SK-N-SH (cell line): ENCODE measurements around the gene STXBP1. TPM values are rescaled to one million over a fixed set of nuclear protein-coding genes. Genes with fewer than 3 reads are reported as not detected.
A peak's percentile ranks its signal among the peaks of the same experiment; 100 is the strongest.

Experiments
- CTCF ChIA-PET: fragments of 300-600, 350-600 bp; formaldehyde crosslinking; extraction: SDS; loops from one replicate; lab custom pipeline; 2021; lab: Yijun Ruan, JAX
- POLR2A ChIA-PET: fragments of 350-600 bp; sonication (Branson Sonifier 250); formaldehyde crosslinking; extraction: SDS; loops from one replicate; lab custom pipeline; 2020; ENCODE audit warnings: antibody characterized with exemption, inconsistent platforms; lab: Yijun Ruan, JAX
- DNase-seq: peaks from one replicate; pipeline ENCODE4 v3.0.0; 2012
- H2AFZ ChIP-seq: fragments of 200-600 bp; sonication (generic); 2 replicates; pipeline ENCODE4 v1.8.1; 2016; ENCODE audit warnings: antibody characterized with exemption, mild to moderate bottlenecking, low read depth
- H3F3A ChIP-seq: fragments of 200-600 bp; sonication (generic); replicated peaks from 2 replicates; pipeline ENCODE3; 2016; ENCODE audit warnings: antibody characterized with exemption, mild to moderate bottlenecking; ENCODE audit not compliant: insufficient read depth
- H3K27ac ChIP-seq, 2 experiments: fragments of 200-500 bp in 1 of 2; fragments of 200-600 bp in 1 of 2; sonication (Bioruptor generic) in 1 of 2; sonication (generic), shearing (Covaris generic) in 1 of 2; 2 replicates each; pipeline versions ENCODE4 v1.5.1 to v1.6.1; 2014 to 2016; ENCODE audit warnings: low read depth in 2 of 2, inconsistent platforms in 1 of 2, low read length in 1 of 2, mild to moderate bottlenecking in 1 of 2, mixed read lengths in 1 of 2
- H3K27me3 ChIP-seq: fragments of 200-600 bp; sonication (generic), shearing (Covaris generic); 2 replicates; pipeline ENCODE4 v1.6.1; 2016; ENCODE audit warnings: mixed run types; ENCODE audit not compliant: insufficient read depth
- H3K36me3 ChIP-seq, 2 experiments: fragments of 200-500 bp in 1 of 2; fragments of 200-600 bp in 1 of 2; sonication (Bioruptor generic) in 1 of 2; sonication (generic) in 1 of 2; replicated peaks in 1 of 2; 2 replicates each; pipeline versions ENCODE3 to v1.5.1; 2014 to 2016; ENCODE audit warnings: low read length in 1 of 2, mild to moderate bottlenecking in 1 of 2; ENCODE audit not compliant: insufficient read depth in 2 of 2, control insufficient read depth in 1 of 2
- H3K4me1 ChIP-seq, 2 experiments: fragments of 200-500 bp in 1 of 2; fragments of 200-600 bp in 1 of 2; sonication (Bioruptor generic) in 1 of 2; sonication (generic), shearing (Covaris generic) in 1 of 2; 2 replicates each; pipeline versions ENCODE4 v1.5.1 to v1.6.1; 2014 to 2016; ENCODE audit warnings: low read depth in 1 of 2, low read length in 1 of 2, mixed run types in 1 of 2; ENCODE audit not compliant: insufficient read depth in 2 of 2, control insufficient read depth in 1 of 2
- H3K4me2 ChIP-seq: fragments of 200-600 bp; sonication (generic), shearing (Covaris generic); 2 replicates; pipeline ENCODE4 v1.6.1; 2017; ENCODE audit warnings: mixed run types
- H3K4me3 ChIP-seq, 2 experiments: fragments of 200-500 bp in 1 of 2; fragments of 200-600 bp in 1 of 2; sonication (Bioruptor generic) in 1 of 2; sonication (generic), shearing (Covaris generic) in 1 of 2; 2 replicates each; pipeline versions ENCODE4 v1.5.1 to v1.8.1; 2014 to 2016; ENCODE audit warnings: low read depth in 2 of 2, inconsistent platforms in 1 of 2, low read length in 1 of 2, mild to moderate bottlenecking in 1 of 2, mixed read lengths in 1 of 2, moderate library complexity in 1 of 2
- H3K79me2 ChIP-seq: fragments of 200-600 bp; sonication (generic); 2 replicates; pipeline ENCODE4 v1.8.1; 2017; ENCODE audit warnings: mild to moderate bottlenecking; ENCODE audit not compliant: insufficient read depth
- H3K9ac ChIP-seq: fragments of 200-600 bp; sonication (generic); 2 replicates; pipeline ENCODE4 v1.6.1; 2017; ENCODE audit warnings: mixed run types
- H3K9me2 ChIP-seq: fragments of 200-600 bp; sonication (generic); 2 replicates; pipeline ENCODE4 v1.6.1; 2017; ENCODE audit warnings: mixed run types
- H3K9me3 ChIP-seq: fragments of 200-600 bp; sonication (generic); 2 replicates; pipeline ENCODE4 v1.6.1; 2017; ENCODE audit warnings: mixed run types, mild to moderate bottlenecking, moderate library complexity
- H4K20me1 ChIP-seq: fragments of 200-600 bp; sonication (generic); 2 replicates; pipeline ENCODE4 v1.6.1; 2017; ENCODE audit warnings: mild to moderate bottlenecking, mixed run types; ENCODE audit not compliant: insufficient read depth
- EP300 ChIP-seq, 2 experiments: IDR thresholded peaks; 2 replicates each; pipeline versions ENCODE4 v1.4.0 to v1.6.1; 2012; ENCODE audit warnings: borderline replicate concordance in 1 of 2, low read depth in 1 of 2, low read length in 1 of 2
- EZH2phosphoT487 ChIP-seq: fragments of 200-600 bp; sonication (generic); IDR thresholded peaks from 2 replicates; pipeline ENCODE4 v1.6.1; 2017; ENCODE audit warnings: low read depth, mixed run types, mild to moderate bottlenecking, antibody characterized with exemption, moderate library complexity, borderline replicate concordance
- FOSL2 ChIP-seq: IDR thresholded peaks from 2 replicates; pipeline ENCODE4 v1.4.0; 2012; ENCODE audit warnings: low read depth, mild to moderate bottlenecking, moderate library complexity, borderline replicate concordance
- JUND ChIP-seq: IDR thresholded peaks from 2 replicates; pipeline ENCODE4 v1.4.0; 2012
- MEF2A ChIP-seq: IDR thresholded peaks from 2 replicates; pipeline ENCODE4 v1.4.0; 2012; ENCODE audit warnings: low read depth, borderline replicate concordance
- POLR2AphosphoS5 ChIP-seq: IDR thresholded peaks from 2 replicates; pipeline ENCODE4 v1.6.1; 2012; ENCODE audit warnings: low read depth, low read length
- RAD21 ChIP-seq: IDR thresholded peaks from 2 replicates; pipeline ENCODE4 v1.6.1; 2012; ENCODE audit warnings: mild to moderate bottlenecking, low read length
- SMC3 ChIP-seq: IDR thresholded peaks from 2 replicates; pipeline ENCODE4 v1.6.1; 2012; ENCODE audit warnings: low read depth, low read length, improper control_type of control experiment
- ZBTB33 ChIP-seq: IDR thresholded peaks from 2 replicates; pipeline ENCODE4 v1.4.0; 2012; ENCODE audit warnings: low read depth, borderline replicate concordance
- WGBS: methylation state at CpG from one replicate; pipeline ENCODE4 v1.1.6; 2017; ENCODE audit warnings: low lambda C conversion rate; 5-methylcytosine and 5-hydroxymethylcytosine counted together
- polyA plus RNA-seq, 3 experiments: library from polyadenylated mRNA; depleted of rRNA; stranded (reverse); fragments of >200 nt; gene quantifications; 2 replicates each; pipeline ENCODE4 v1.2.3, GENCODE V29; 2012
- TF ChIP-seq, protein P1 (sequence below): fragments of 200-600 bp; sonication (generic); IDR thresholded peaks from 2 replicates; pipeline ENCODE4 v1.6.1; 2017; ENCODE audit warnings: antibody characterized with exemption, mild to moderate bottlenecking, moderate library complexity
- TF ChIP-seq, protein P2 (sequence below): IDR thresholded peaks from 2 replicates; pipeline ENCODE4 v1.4.0; 2012; ENCODE audit warnings: low read depth, borderline replicate concordance
- TF ChIP-seq, protein P3 (sequence below): IDR thresholded peaks from 2 replicates; pipeline ENCODE4 v1.6.1; 2012; ENCODE audit warnings: mild to moderate bottlenecking, low read depth, low read length, moderate library complexity

STXBP1 gene
- polyA plus RNA-seq, 1 of the 3 experiments (the other 2 are of a cell fraction), result 44.3 TPM

- POLR2A ChIA-PET, result interaction anchor here (1.3 kb wide), 1 partner anchor 29 kb away, joined by 5 read pairs; the partner anchor contains the start of gene TOR2A
- Histone ChIP-seq H3K4me2 (no peak overlapping the region), H3K27me3 (no peaks in the 10 kb centered on the region), H3K79me2 (no peaks in the 10 kb centered on the region), H3K4me1 (peaks cover 0 to 28% of the 10 kb centered on the region in 2 experiments; a peak in 1 of 4 replicates), H3K36me3 (no peaks in the 10 kb centered on the region), H3K9ac (no peak overlapping the region), H3K4me3 (no peak overlapping the region), H3F3A (no peaks in the 10 kb centered on the region), H3K9me2 (no peaks in the 10 kb centered on the region), H3K9me3 (no peaks in the 10 kb centered on the region), H3K27ac (peak overlapping the region in 1 of 2 experiments; percentile 23; a peak in 1 of 4 replicates), H4K20me1 (no peaks in the 10 kb centered on the region), H2AFZ (no peak overlapping the region)
- DNase-seq, result peak; percentile 62
- CTCF ChIA-PET, result interaction anchor here (0.7 to 3.7 kb wide), 6 partner anchors 29 to 168 kb away, joined by 3 to 14 read pairs (median 3); partner anchors contain the start of gene TOR2A
- TF ChIP-seq JUND, result no peak
- TF ChIP-seq SMC3, result no peak
- TF ChIP-seq, protein P1, sequence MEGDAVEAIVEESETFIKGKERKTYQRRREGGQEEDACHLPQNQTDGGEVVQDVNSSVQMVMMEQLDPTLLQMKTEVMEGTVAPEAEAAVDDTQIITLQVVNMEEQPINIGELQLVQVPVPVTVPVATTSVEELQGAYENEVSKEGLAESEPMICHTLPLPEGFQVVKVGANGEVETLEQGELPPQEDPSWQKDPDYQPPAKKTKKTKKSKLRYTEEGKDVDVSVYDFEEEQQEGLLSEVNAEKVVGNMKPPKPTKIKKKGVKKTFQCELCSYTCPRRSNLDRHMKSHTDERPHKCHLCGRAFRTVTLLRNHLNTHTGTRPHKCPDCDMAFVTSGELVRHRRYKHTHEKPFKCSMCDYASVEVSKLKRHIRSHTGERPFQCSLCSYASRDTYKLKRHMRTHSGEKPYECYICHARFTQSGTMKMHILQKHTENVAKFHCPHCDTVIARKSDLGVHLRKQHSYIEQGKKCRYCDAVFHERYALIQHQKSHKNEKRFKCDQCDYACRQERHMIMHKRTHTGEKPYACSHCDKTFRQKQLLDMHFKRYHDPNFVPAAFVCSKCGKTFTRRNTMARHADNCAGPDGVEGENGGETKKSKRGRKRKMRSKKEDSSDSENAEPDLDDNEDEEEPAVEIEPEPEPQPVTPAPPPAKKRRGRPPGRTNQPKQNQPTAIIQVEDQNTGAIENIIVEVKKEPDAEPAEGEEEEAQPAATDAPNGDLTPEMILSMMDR, result no peak
- no peak for TF ChIP-seq FOSL2
- 91% methylated on average over 8 of the region's 12 CpGs for WGBS
Observed at GRCh38 chr9:127705577-127706379, 93.7 kb downstream of the STXBP1 start.

- no peaks in the 10 kb centered on the region for H4K20me1 ChIP-seq
- POLR2A ChIA-PET, result interaction anchor here (0.6 kb wide), 2 partner anchors 9 to 104 kb away, joined by 3 read pairs; partner anchors contain the start of genes PTRH1 and TTC16
- no peaks in the 10 kb centered on the region for H3K79me2 ChIP-seq
- DNase-seq, result peak; percentile 69
- H3K9me2 ChIP-seq, result no peaks in the 10 kb centered on the region
- CTCF ChIA-PET, result interaction anchor here (3.7 kb wide), 1 partner anchor 117 kb away, joined by 14 read pairs; no protein-coding TSS in a partner anchor
- WGBS, result 82% methylated on average over 10 of the region's 11 CpGs
- no peaks in the 10 kb centered on the region for H3F3A ChIP-seq
- no peaks in the 10 kb centered on the region for H3K27me3 ChIP-seq
- H3K4me1 ChIP-seq, result peaks cover 0 to 25% of the 10 kb centered on the region in 2 experiments; a peak in 1 of 4 replicates
- no peak within 1 kb of the TSS for H2AFZ ChIP-seq
- no peaks in the 10 kb centered on the region for H3K9me3 ChIP-seq
- peak within 1 kb of the TSS in 1 of 2 experiments; percentile 23; a peak in 1 of 4 replicates for H3K27ac ChIP-seq
- H3K4me3 ChIP-seq, result no peak within 1 kb of the TSS
- H3K4me2 ChIP-seq, result no peak within 1 kb of the TSS
- no peaks in the 10 kb centered on the region for H3K36me3 ChIP-seq
- H3K9ac ChIP-seq, result no peak within 1 kb of the TSS
- TF ChIP-seq ZBTB33, result no peak
- TF ChIP-seq, protein P2, sequence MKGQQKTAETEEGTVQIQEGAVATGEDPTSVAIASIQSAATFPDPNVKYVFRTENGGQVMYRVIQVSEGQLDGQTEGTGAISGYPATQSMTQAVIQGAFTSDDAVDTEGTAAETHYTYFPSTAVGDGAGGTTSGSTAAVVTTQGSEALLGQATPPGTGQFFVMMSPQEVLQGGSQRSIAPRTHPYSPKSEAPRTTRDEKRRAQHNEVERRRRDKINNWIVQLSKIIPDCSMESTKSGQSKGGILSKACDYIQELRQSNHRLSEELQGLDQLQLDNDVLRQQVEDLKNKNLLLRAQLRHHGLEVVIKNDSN, result no peak
- no peak for TF ChIP-seq MEF2A
- no peak for TF ChIP-seq POLR2AphosphoS5
- TF ChIP-seq EP300 (IDR thresholded peaks at IDR 0.05; ENCODE audit: borderline replicate concordance in 1 of 2, low read depth in 1 of 2, low read length in 1 of 2), result no peak
- TF ChIP-seq, protein P3, sequence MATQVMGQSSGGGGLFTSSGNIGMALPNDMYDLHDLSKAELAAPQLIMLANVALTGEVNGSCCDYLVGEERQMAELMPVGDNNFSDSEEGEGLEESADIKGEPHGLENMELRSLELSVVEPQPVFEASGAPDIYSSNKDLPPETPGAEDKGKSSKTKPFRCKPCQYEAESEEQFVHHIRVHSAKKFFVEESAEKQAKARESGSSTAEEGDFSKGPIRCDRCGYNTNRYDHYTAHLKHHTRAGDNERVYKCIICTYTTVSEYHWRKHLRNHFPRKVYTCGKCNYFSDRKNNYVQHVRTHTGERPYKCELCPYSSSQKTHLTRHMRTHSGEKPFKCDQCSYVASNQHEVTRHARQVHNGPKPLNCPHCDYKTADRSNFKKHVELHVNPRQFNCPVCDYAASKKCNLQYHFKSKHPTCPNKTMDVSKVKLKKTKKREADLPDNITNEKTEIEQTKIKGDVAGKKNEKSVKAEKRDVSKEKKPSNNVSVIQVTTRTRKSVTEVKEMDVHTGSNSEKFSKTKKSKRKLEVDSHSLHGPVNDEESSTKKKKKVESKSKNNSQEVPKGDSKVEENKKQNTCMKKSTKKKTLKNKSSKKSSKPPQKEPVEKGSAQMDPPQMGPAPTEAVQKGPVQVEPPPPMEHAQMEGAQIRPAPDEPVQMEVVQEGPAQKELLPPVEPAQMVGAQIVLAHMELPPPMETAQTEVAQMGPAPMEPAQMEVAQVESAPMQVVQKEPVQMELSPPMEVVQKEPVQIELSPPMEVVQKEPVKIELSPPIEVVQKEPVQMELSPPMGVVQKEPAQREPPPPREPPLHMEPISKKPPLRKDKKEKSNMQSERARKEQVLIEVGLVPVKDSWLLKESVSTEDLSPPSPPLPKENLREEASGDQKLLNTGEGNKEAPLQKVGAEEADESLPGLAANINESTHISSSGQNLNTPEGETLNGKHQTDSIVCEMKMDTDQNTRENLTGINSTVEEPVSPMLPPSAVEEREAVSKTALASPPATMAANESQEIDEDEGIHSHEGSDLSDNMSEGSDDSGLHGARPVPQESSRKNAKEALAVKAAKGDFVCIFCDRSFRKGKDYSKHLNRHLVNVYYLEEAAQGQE, result no peak
- TF ChIP-seq RAD21, result no peak
- TF ChIP-seq EZH2phosphoT487, result no peak
Observed at GRCh38 chr9:127706836-127707241, 94.8 kb downstream of the STXBP1 start, which contains the start of gene CFAP157. Gene CFAP157 (plus strand): TSS chr9:127706988. CDS start chr9:127707032, 44 bp downstream.
